ENCODE measurements around the gene KCND3. TPM values are rescaled to one million over a fixed set of nuclear protein-coding genes. Genes with fewer than 3 reads are reported as not detected.

The KCND3 gene
- total RNA-seq, 1 experiment from 2014 or later: 0.15 TPM

DNA sequence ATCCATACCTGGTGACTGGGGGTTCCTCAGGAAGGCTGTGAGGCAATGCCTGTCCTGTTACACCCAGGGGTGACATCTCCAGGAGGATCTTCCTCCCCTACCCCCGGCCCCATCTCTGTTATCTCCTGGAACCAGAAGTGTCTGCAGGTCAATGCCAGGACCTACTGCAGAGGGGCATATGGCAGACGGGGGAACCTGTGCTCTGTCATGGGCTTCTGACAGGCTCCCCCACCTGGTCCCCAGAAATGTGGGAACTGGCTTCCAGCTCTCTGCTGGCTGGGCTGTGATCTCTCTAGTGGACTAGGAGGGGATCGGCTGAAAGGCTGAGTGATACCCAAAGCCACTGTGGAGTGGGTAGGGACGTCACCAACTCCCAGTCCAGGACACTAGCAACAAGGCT, 21.0 kb downstream of the KCND3 start:
- H2BK5ac ChIP-seq (ENCODE audit: insufficient read length, low read length): no peak overlapping the region
- Mint-ChIP-seq H3K9me3 (no peaks in the 10 kb centered on the region), H3K4me1 (peaks cover 20 to 22% of the 10 kb centered on the region in 2 experiments), H3K36me3 (ENCODE audit: insufficient read depth in 1 of 3, low read depth in 3 of 3) (no peaks in the 10 kb centered on the region), H3K27me3 (ENCODE audit: low read depth) (peaks cover 28% of the 10 kb centered on the region), H3K27ac (no peak overlapping the region), H3K4me3 (no peak overlapping the region)
- no peak overlapping the region for H2BK120ac ChIP-seq (ENCODE audit: low read depth, low read length, poor library complexity, severe bottlenecking)
- H3K27me3 ChIP-seq (ENCODE audit: insufficient read depth, low read length): 0 out of 2 replicates have a peak, but pooled peaks cover 2% of the 10 kb centered on the region
- no peak overlapping the region for H3K14ac ChIP-seq (ENCODE audit: insufficient read depth, low read length)
- H2BK12ac ChIP-seq (ENCODE audit: insufficient read length, low read depth, low read length): no peak overlapping the region
- no peaks in the 10 kb centered on the region for H4K20me1 ChIP-seq (ENCODE audit: control insufficient read depth, insufficient read depth, insufficient read length)
- WGBS (ENCODE audit: extremely low coverage, insufficient read length, low lambda C conversion rate): no CpG with 5 or more reads among the region's 4 CpGs
- no peak overlapping the region for H3K23ac ChIP-seq (ENCODE audit: insufficient read length, low read depth, low read length)
- H3K4me2 ChIP-seq (ENCODE audit: insufficient read depth, insufficient read length, low read length): no peak overlapping the region
- no peak overlapping the region for H3T11ph ChIP-seq (ENCODE audit: low read length)
- no peak overlapping the region for H2BK15ac ChIP-seq (ENCODE audit: low read depth, low read length)
- H4K5ac ChIP-seq (ENCODE audit: insufficient read length, low read depth, low read length): no peak overlapping the region
- no peak overlapping the region for H3K56ac ChIP-seq (ENCODE audit: insufficient read length, low read depth, low read length)
- peaks cover 6% of the 10 kb centered on the region for H3K4me1 ChIP-seq (ENCODE audit: insufficient read depth, low read length)
- H3K9me3 ChIP-seq (ENCODE audit: control insufficient read depth, low read depth, low read length): no peaks in the 10 kb centered on the region
- no peak overlapping the region for H2BK20ac ChIP-seq (ENCODE audit: low read depth, low read length, poor library complexity, severe bottlenecking)
- H3K27ac ChIP-seq (ENCODE audit: insufficient read length, low read depth, low read length): no peak overlapping the region
- no peak overlapping the region for H4K8ac ChIP-seq (replicated peaks; ENCODE audit: insufficient read length, low read depth, low read length)
- H3K79me1 ChIP-seq (ENCODE audit: insufficient read depth, low read depth, low read length, poor library complexity, severe bottlenecking): no peaks in the 10 kb centered on the region
- no peaks in the 10 kb centered on the region for H3K23me2 ChIP-seq (ENCODE audit: insufficient read length, low read depth, low read length, poor library complexity, severe bottlenecking)
- H3K9ac ChIP-seq (ENCODE audit: extremely low read depth, insufficient read length, low read length): no peak overlapping the region
- no peaks in the 10 kb centered on the region for H3K79me2 ChIP-seq (ENCODE audit: insufficient read depth, low read length)
- no peak overlapping the region for H2AFZ ChIP-seq (ENCODE audit: low read length)
- H3K18ac ChIP-seq (ENCODE audit: insufficient read length, low read depth, low read length): no peak overlapping the region
- H4K91ac ChIP-seq (ENCODE audit: insufficient read length, low read depth, low read length): no peak overlapping the region
- TF ChIP-seq, protein P1, sequence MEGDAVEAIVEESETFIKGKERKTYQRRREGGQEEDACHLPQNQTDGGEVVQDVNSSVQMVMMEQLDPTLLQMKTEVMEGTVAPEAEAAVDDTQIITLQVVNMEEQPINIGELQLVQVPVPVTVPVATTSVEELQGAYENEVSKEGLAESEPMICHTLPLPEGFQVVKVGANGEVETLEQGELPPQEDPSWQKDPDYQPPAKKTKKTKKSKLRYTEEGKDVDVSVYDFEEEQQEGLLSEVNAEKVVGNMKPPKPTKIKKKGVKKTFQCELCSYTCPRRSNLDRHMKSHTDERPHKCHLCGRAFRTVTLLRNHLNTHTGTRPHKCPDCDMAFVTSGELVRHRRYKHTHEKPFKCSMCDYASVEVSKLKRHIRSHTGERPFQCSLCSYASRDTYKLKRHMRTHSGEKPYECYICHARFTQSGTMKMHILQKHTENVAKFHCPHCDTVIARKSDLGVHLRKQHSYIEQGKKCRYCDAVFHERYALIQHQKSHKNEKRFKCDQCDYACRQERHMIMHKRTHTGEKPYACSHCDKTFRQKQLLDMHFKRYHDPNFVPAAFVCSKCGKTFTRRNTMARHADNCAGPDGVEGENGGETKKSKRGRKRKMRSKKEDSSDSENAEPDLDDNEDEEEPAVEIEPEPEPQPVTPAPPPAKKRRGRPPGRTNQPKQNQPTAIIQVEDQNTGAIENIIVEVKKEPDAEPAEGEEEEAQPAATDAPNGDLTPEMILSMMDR (conservative IDR thresholded peaks at IDR 0.05): no peak
- no peak for DNase-seq
- no peak overlapping the region for H2AK5ac ChIP-seq (ENCODE audit: insufficient read length, low read length)
- H3K4ac ChIP-seq (ENCODE audit: low read depth, low read length): no peak overlapping the region

All from H9 (cell line).